Neuronal stem cell (in vitro differentiated cells): ENCODE data around the gene TBC1D14.
A peak's percentile ranks its signal among the peaks of the same experiment; 100 is the strongest.

Experiments used
- DNase-seq: peaks from one replicate; pipeline ENCODE4 v3.0.0-alpha.2; 2013; ENCODE audit warnings: low spot score
- H2AFZ ChIP-seq: one replicate; pipeline ENCODE4 v1.6.1; 2013; ENCODE audit warnings: mild to moderate bottlenecking, low read length, inconsistent platforms
- H2AK5ac ChIP-seq: 2 replicates; pipeline ENCODE4 v1.6.1; 2013; ENCODE audit warnings: low read depth, mild to moderate bottlenecking, inconsistent platforms, low read length, moderate library complexity, mixed read lengths
- H2BK120ac ChIP-seq: 2 replicates; pipeline ENCODE4 v1.6.1; 2013; ENCODE audit warnings: low read depth, mild to moderate bottlenecking, inconsistent platforms, low read length, moderate library complexity, mixed read lengths
- H2BK12ac ChIP-seq: one replicate; pipeline ENCODE4 v1.6.1; 2013; ENCODE audit warnings: low read length, inconsistent platforms
- H2BK15ac ChIP-seq: 2 replicates; pipeline ENCODE4 v1.6.1; 2013; ENCODE audit warnings: mild to moderate bottlenecking, low read length, inconsistent platforms, mixed read lengths
- H2BK5ac ChIP-seq: one replicate; pipeline ENCODE4 v1.6.1; 2013; ENCODE audit warnings: inconsistent platforms, mild to moderate bottlenecking, low read length, moderate library complexity
- H3K14ac ChIP-seq: one replicate; pipeline ENCODE4 v1.6.1; 2013; ENCODE audit warnings: low read length, inconsistent platforms
- H3K18ac ChIP-seq: 2 replicates; pipeline ENCODE4 v1.6.1; 2013; ENCODE audit warnings: low read length, inconsistent platforms
- H3K23ac ChIP-seq: 2 replicates; pipeline ENCODE4 v1.6.1; 2013; ENCODE audit warnings: low read depth, mild to moderate bottlenecking, mixed read lengths, low read length, inconsistent platforms; ENCODE audit not compliant: poor library complexity
- H3K27ac ChIP-seq: replicated peaks from 3 replicates; pipeline ENCODE4 v1.5.1; 2013; ENCODE audit warnings: low read length, inconsistent platforms
- H3K27me3 ChIP-seq, 3 experiments: 2 replicates each; pipeline ENCODE4 v1.6.1; 2013; ENCODE audit warnings: low read length in 3 of 3, mild to moderate bottlenecking in 2 of 3, inconsistent platforms in 1 of 3, low read depth in 1 of 3, mixed read lengths in 1 of 3, moderate library complexity in 1 of 3; ENCODE audit not compliant: control insufficient read depth in 3 of 3, insufficient read depth in 3 of 3
- H3K36me3 ChIP-seq, 2 donors: replicated peaks in 1 of 2; 2 replicates each; pipeline ENCODE4 v1.6.1; 2013; ENCODE audit warnings: low read length in 2 of 2; ENCODE audit not compliant: control insufficient read depth in 2 of 2, insufficient read depth in 2 of 2
- H3K4ac ChIP-seq: 2 replicates; pipeline ENCODE4 v1.6.1; 2013; ENCODE audit warnings: inconsistent platforms, mild to moderate bottlenecking, low read length, moderate library complexity
- H3K4me1 ChIP-seq, 2 donors: 1 replicate in 1 of 2; 2 replicates in 1 of 2; pipeline ENCODE4 v1.6.1; 2013; ENCODE audit warnings: low read length in 2 of 2, low read depth in 1 of 2; ENCODE audit not compliant: control insufficient read depth in 2 of 2, insufficient read depth in 1 of 2
- H3K4me2 ChIP-seq: one replicate; pipeline ENCODE4 v1.6.1; 2013; ENCODE audit warnings: mild to moderate bottlenecking, low read length, inconsistent platforms; ENCODE audit not compliant: insufficient read depth, poor library complexity, severe bottlenecking
- H3K4me3 ChIP-seq, 2 donors: 2 replicates each; pipeline ENCODE4 v1.5.1; 2013; ENCODE audit warnings: low read length in 2 of 2, mild to moderate bottlenecking in 2 of 2, inconsistent platforms in 1 of 2, moderate library complexity in 1 of 2
- H3K79me1 ChIP-seq: one replicate; pipeline ENCODE4 v1.6.1; 2013; ENCODE audit warnings: low read depth, mild to moderate bottlenecking, inconsistent platforms, low read length, moderate library complexity
- H3K9ac ChIP-seq: one replicate; pipeline ENCODE4 v1.6.1; 2013; ENCODE audit warnings: mild to moderate bottlenecking, low read depth, low read length, inconsistent platforms; ENCODE audit not compliant: poor library complexity
- H3K9me3 ChIP-seq, 2 donors: replicated peaks in 1 of 2; 2 replicates each; pipeline versions ENCODE3 to v1.6.1; 2013; ENCODE audit warnings: low read length in 2 of 2, mild to moderate bottlenecking in 2 of 2, inconsistent platforms in 1 of 2, low read depth in 1 of 2, mixed read lengths in 1 of 2, moderate library complexity in 1 of 2; ENCODE audit not compliant: control insufficient read depth in 2 of 2, insufficient read depth in 1 of 2
- H4K8ac ChIP-seq: one replicate; pipeline ENCODE4 v1.6.1; 2013; ENCODE audit warnings: low read depth, mild to moderate bottlenecking, inconsistent platforms, low read length, moderate library complexity
- H4K91ac ChIP-seq: one replicate; pipeline ENCODE4 v1.6.1; 2013; ENCODE audit warnings: low read length, low read depth, mild to moderate bottlenecking, inconsistent platforms; ENCODE audit not compliant: poor library complexity
- WGBS, 2 donors: extraction: QIAGEN DNeasy Blood & Tissue Kit; methylation state at CpG; one replicate each; pipeline ENCODE4 v1.1.7; 2013; ENCODE audit warnings: missing lambda C conversion rate in 2 of 2, mixed read lengths in 1 of 2; ENCODE audit not compliant: insufficient read length in 2 of 2, insufficient replicate concordance in 1 of 2; ENCODE audit errors: extremely low coverage in 2 of 2; 5-methylcytosine and 5-hydroxymethylcytosine counted together

The TBC1D14 gene

DNA sequence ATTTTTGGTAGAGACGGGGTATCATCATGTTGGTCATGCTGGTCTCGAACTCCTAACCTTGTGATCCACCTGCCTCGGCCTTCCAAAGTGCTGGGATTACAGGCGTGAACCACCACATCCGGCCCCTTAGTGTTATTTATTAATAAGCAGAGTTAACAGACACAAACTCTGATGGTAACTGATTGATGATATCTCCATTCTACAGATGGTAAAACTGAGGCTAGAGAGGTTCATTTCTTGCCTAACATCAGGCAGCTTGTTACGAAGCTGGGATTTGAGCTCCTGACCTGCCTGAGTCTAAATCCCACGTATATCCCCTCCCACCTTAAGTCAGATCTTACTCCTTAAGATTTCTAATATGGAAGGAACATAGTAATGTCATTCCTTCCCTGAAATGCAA, 36.9 kb downstream of the TBC1D14 start:
- no peak overlapping the region for H2AFZ ChIP-seq
- no peak overlapping the region for H2BK15ac ChIP-seq
- H2BK12ac ChIP-seq, result no peak overlapping the region
- no peak overlapping the region for H3K9ac ChIP-seq
- no peak overlapping the region for H3K4ac ChIP-seq
- H4K91ac ChIP-seq, result no peak overlapping the region
- no peak overlapping the region for H2AK5ac ChIP-seq
- no peak overlapping the region for H3K27ac ChIP-seq
- H3K4me1 ChIP-seq, result peaks cover 14 to 22% of the 10 kb centered on the region in 2 donors
- no peaks in the 10 kb centered on the region for H3K79me1 ChIP-seq
- no peak overlapping the region for H2BK5ac ChIP-seq
- H3K4me2 ChIP-seq, result no peak overlapping the region
- no peak overlapping the region for H3K14ac ChIP-seq
- H2BK120ac ChIP-seq, result no peak overlapping the region
- H3K18ac ChIP-seq, result no peak overlapping the region
- no peak overlapping the region for H3K23ac ChIP-seq
- H3K27me3 ChIP-seq, result no peaks in the 10 kb centered on the region
- no peak for DNase-seq
- H3K36me3 ChIP-seq, result no peaks in the 10 kb centered on the region
- no peak overlapping the region for H4K8ac ChIP-seq
- no peak overlapping the region for H3K4me3 ChIP-seq
- WGBS, 2 donors, result no CpG with 5 or more reads among the region's 7 CpGs
- H3K9me3 ChIP-seq, result peaks cover 0 to 2% of the 10 kb centered on the region in 2 donors

GRCh38 chr4:6948134-6948460, 38.5 kb downstream of the TBC1D14 start:
- no peak overlapping the region for H2BK12ac ChIP-seq
- whole genome bisulfite sequencing, 2 donors, result no CpG with 5 or more reads among the region's 3 CpGs
- H2BK15ac ChIP-seq, result no peak overlapping the region
- H3K14ac ChIP-seq, result no peak overlapping the region
- H3K4me2 ChIP-seq, result no peak overlapping the region
- no peak overlapping the region for H3K4ac ChIP-seq
- H4K91ac ChIP-seq, result no peak overlapping the region
- no peaks in the 10 kb centered on the region for H3K36me3 ChIP-seq
- no peak overlapping the region for H3K27ac ChIP-seq
- no peak overlapping the region for H4K8ac ChIP-seq
- H2BK120ac ChIP-seq, result no peak overlapping the region
- no peak overlapping the region for H3K23ac ChIP-seq
- H3K79me1 ChIP-seq, result no peaks in the 10 kb centered on the region
- H3K4me3 ChIP-seq, result no peak overlapping the region
- H2BK5ac ChIP-seq, result no peak overlapping the region
- no peak overlapping the region for H2AFZ ChIP-seq
- H3K9me3 ChIP-seq, result peaks cover 0 to 2% of the 10 kb centered on the region in 2 donors
- no peaks in the 10 kb centered on the region for H3K27me3 ChIP-seq
- no peak for DNase-seq
- H3K9ac ChIP-seq, result no peak overlapping the region
- peaks cover 6 to 10% of the 10 kb centered on the region in 2 donors for H3K4me1 ChIP-seq
- no peak overlapping the region for H2AK5ac ChIP-seq
- H3K18ac ChIP-seq, result no peak overlapping the region

- no peak for DNase-seq
- Histone ChIP-seq H3K9ac (no peak overlapping the region), H2BK120ac (no peak overlapping the region), H2AFZ (no peak overlapping the region), H3K4me3 (no peak overlapping the region), H2BK15ac (no peak overlapping the region), H3K79me1 (no peaks in the 10 kb centered on the region), H3K23ac (no peak overlapping the region), H4K91ac (no peak overlapping the region), H3K4ac (no peak overlapping the region), H3K36me3 (no peaks in the 10 kb centered on the region), H4K8ac (no peak overlapping the region), H3K14ac (no peak overlapping the region), H2AK5ac (no peak overlapping the region), H3K27ac (no peak overlapping the region), H3K4me2 (no peak overlapping the region), H3K9me3 (peaks cover 0 to 2% of the 10 kb centered on the region in 2 donors), H3K27me3 (no peaks in the 10 kb centered on the region), H2BK12ac (no peak overlapping the region), H3K4me1 (peaks cover 13 to 20% of the 10 kb centered on the region in 2 donors), H2BK5ac (no peak overlapping the region), H3K18ac (no peak overlapping the region)
- no CpG with 5 or more reads among the region's 13 CpGs for WGBS, 2 donors
These were observed 42.3 kb downstream of the TBC1D14 start for GRCh38 chr4:6951880-6952381.

DNA sequence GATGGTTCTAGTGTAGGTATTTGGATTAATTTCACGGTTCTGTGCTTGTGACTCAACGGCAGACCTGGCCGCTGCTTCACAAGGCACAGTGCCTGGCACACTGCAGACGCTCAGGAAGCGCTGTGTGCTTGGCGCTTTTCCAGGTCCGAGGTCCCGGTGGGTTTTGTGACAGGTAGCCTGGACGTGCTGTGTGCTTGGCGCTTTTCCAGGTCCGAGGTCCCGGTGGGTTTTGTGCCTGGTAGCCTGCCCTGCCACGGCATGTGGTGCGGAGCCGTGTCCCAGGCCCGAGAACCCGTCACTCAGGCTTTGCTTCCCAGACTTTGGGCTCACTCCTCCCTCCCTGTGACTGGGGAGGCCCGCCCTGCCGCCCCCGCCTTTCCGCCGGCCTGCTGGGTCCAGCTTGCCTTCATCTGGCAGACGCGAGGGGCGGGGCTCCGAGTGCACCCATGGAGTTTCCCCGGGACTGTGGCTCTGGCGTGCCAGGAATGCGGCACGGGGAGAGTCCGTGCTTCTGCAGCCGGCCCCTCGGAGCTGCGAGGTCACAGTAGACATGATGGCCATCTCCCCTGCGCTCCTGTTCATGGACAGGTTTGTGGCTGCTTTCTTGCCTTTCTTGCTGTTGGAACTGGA, 44.2 kb downstream of the TBC1D14 start:
- no peak overlapping the region for H3K4me2 ChIP-seq
- no CpG with 5 or more reads among the region's 35 CpGs for WGBS, 2 donors
- no peak overlapping the region for H2AFZ ChIP-seq
- no peak for DNase-seq
- H3K9me3 ChIP-seq, result peaks cover 0 to 2% of the 10 kb centered on the region in 2 donors
- H4K8ac ChIP-seq, result no peak overlapping the region
- no peak overlapping the region for H3K27ac ChIP-seq
- peak overlapping the region; percentile 93 for H2AK5ac ChIP-seq
- H3K36me3 ChIP-seq, result no peaks in the 10 kb centered on the region
- H3K4me3 ChIP-seq, result no peak overlapping the region
- no peak overlapping the region for H2BK120ac ChIP-seq
- H3K18ac ChIP-seq, result peak overlapping the region; percentile 59
- no peak overlapping the region for H3K9ac ChIP-seq
- H2BK12ac ChIP-seq, result no peak overlapping the region
- no peak overlapping the region for H2BK5ac ChIP-seq
- H4K91ac ChIP-seq, result no peak overlapping the region
- no peak overlapping the region for H3K14ac ChIP-seq
- no peaks in the 10 kb centered on the region for H3K79me1 ChIP-seq
- H3K23ac ChIP-seq, result peak overlapping the region; percentile 81
- H3K4me1 ChIP-seq, result peaks cover 13 to 20% of the 10 kb centered on the region in 2 donors
- no peak overlapping the region for H3K4ac ChIP-seq
- no peak overlapping the region for H2BK15ac ChIP-seq
- no peaks in the 10 kb centered on the region for H3K27me3 ChIP-seq
